Measurements from ENCODE around the gene MYL3.
"Not testable (repeated sequence)": the region's sequence is repeated elsewhere in the genome, so short reads cannot be mapped to it uniquely, and the experiment has no call there.

The MYL3 gene

GRCh38 chr3:46823314-46823713 is 39.9 kb downstream of the MYL3 start:
- not testable (repeated sequence) for DNase-seq

GRCh38 chr3:46821553-46821952 is 41.7 kb downstream of the MYL3 start:
- DNase-seq, result no peak

GRCh38 chr3:46820852-46821251 is 42.4 kb downstream of the MYL3 start:
- no peak for DNase-seq

GRCh38 chr3:46812237-46812791 is 50.9 kb downstream of the MYL3 start:
- DNase-seq, result peak; percentile 62

- no peak for DNase-seq
Observed at GRCh38 chr3:46811615-46812236, 51.5 kb downstream of the MYL3 start.

GRCh38 chr3:46808766-46809165 is 54.5 kb downstream of the MYL3 start:
- DNase-seq, result not testable (repeated sequence)

Data from activated effector memory CD4-positive, alpha-beta T cell treated with Interleukin-2 at 50 U/mL for 16 hours (primary cell).